ENCODE results near the gene PPP1R9B. TPM values are rescaled to one million over a fixed set of nuclear protein-coding genes. Genes with fewer than 3 reads are reported as not detected.

The PPP1R9B gene
- total and polyA plus RNA-seq, 2 donors = 26.8 to 47.9 TPM

GRCh38 chr17:50118076-50118827 is 32.2 kb downstream of the PPP1R9B start:
- peaks cover 2 to 4% of the 10 kb centered on the region in 2 donors for H3K4me1 ChIP-seq (ENCODE audit: control insufficient read depth in 2 of 2, insufficient read depth in 2 of 2, low read length in 2 of 2)
- H3K9me3 ChIP-seq (ENCODE audit: control insufficient read depth in 2 of 2, insufficient read depth in 1 of 2, low read length in 1 of 2) = peaks cover 0 to 1% of the 10 kb centered on the region in 2 donors
- 91% methylated on average over 23 of the region's 23 CpGs for whole genome bisulfite sequencing
- no peak for DNase-seq (ENCODE audit: low read depth in 6 of 9, low spot score in 9 of 9)
- H3K36me3 ChIP-seq (ENCODE audit: control insufficient read depth in 2 of 2, insufficient read depth in 2 of 2, low read length in 1 of 2) = no peaks in the 10 kb centered on the region
- no peak overlapping the region for H3K4me3 ChIP-seq (ENCODE audit: low read length in 2 of 2)
- H3K27me3 ChIP-seq (ENCODE audit: control insufficient read depth in 2 of 2, insufficient read depth in 1 of 2, low read length in 1 of 2) = peaks cover 29 to 68% of the 10 kb centered on the region in 2 donors
- H3K27ac ChIP-seq (ENCODE audit: low read depth in 1 of 2, low read length in 1 of 2) = no peak overlapping the region

- H3K27me3 ChIP-seq (ENCODE audit: control insufficient read depth in 2 of 2, insufficient read depth in 1 of 2, low read length in 1 of 2) = peaks cover 28 to 61% of the 10 kb centered on the region in 2 donors
- no peak overlapping the region for H3K27ac ChIP-seq (ENCODE audit: low read depth in 1 of 2, low read length in 1 of 2)
- peak overlapping the region in 1 of 2 donors; percentile 29 for H3K4me3 ChIP-seq (ENCODE audit: low read length in 2 of 2)
- WGBS = 3% methylated on average over 64 of the region's 64 CpGs
- H3K36me3 ChIP-seq (ENCODE audit: control insufficient read depth in 2 of 2, insufficient read depth in 2 of 2, low read length in 1 of 2) = no peaks in the 10 kb centered on the region
- peaks cover 2 to 4% of the 10 kb centered on the region in 2 donors for H3K4me1 ChIP-seq (ENCODE audit: control insufficient read depth in 2 of 2, insufficient read depth in 2 of 2, low read length in 2 of 2)
- peak in 4 of 9 donors; percentile 29 to 68 (median 58) for DNase-seq (ENCODE audit: low read depth in 6 of 9, low spot score in 9 of 9)
- peaks cover 0 to 1% of the 10 kb centered on the region in 2 donors for H3K9me3 ChIP-seq (ENCODE audit: control insufficient read depth in 2 of 2, insufficient read depth in 1 of 2, low read length in 1 of 2)
Measured at GRCh38 chr17:50117202-50118051, 33.0 kb downstream of the PPP1R9B start.

- Histone ChIP-seq H3K27ac (ENCODE audit: low read depth in 1 of 2, low read length in 1 of 2) (no peak overlapping the region), H3K9me3 (ENCODE audit: control insufficient read depth in 2 of 2, insufficient read depth in 1 of 2, low read length in 1 of 2) (peaks cover 0 to 1% of the 10 kb centered on the region in 2 donors), H3K27me3 (ENCODE audit: control insufficient read depth in 2 of 2, insufficient read depth in 1 of 2, low read length in 1 of 2) (peaks cover 28 to 57% of the 10 kb centered on the region in 2 donors), H3K4me3 (ENCODE audit: low read length in 2 of 2) (no peak overlapping the region), H3K4me1 (ENCODE audit: control insufficient read depth in 2 of 2, insufficient read depth in 2 of 2, low read length in 2 of 2) (peaks cover 2 to 4% of the 10 kb centered on the region in 2 donors), H3K36me3 (ENCODE audit: control insufficient read depth in 2 of 2, insufficient read depth in 2 of 2, low read length in 1 of 2) (peaks cover 2 to 4% of the 10 kb centered on the region in 2 donors)
- 65% methylated on average over 17 of the region's 17 CpGs for WGBS
- no peak for DNase-seq (ENCODE audit: low read depth in 6 of 9, low spot score in 9 of 9)
Measured at GRCh38 chr17:50115756-50116155, 34.7 kb downstream of the PPP1R9B start.

GRCh38 chr17:50114849-50115357 is 35.6 kb downstream of the PPP1R9B start:
- Histone ChIP-seq H3K36me3 (ENCODE audit: control insufficient read depth in 2 of 2, insufficient read depth in 2 of 2, low read length in 1 of 2) (peaks cover 4 to 11% of the 10 kb centered on the region in 2 donors), H3K27me3 (ENCODE audit: control insufficient read depth in 2 of 2, insufficient read depth in 1 of 2, low read length in 1 of 2) (peaks cover 26 to 52% of the 10 kb centered on the region in 2 donors), H3K9me3 (ENCODE audit: control insufficient read depth in 2 of 2, insufficient read depth in 1 of 2, low read length in 1 of 2) (peaks cover 0 to 1% of the 10 kb centered on the region in 2 donors), H3K27ac (ENCODE audit: low read depth in 1 of 2, low read length in 1 of 2) (no peak overlapping the region), H3K4me1 (ENCODE audit: control insufficient read depth in 2 of 2, insufficient read depth in 2 of 2, low read length in 2 of 2) (peaks cover 2 to 4% of the 10 kb centered on the region in 2 donors), H3K4me3 (ENCODE audit: low read length in 2 of 2) (no peak overlapping the region)
- 38% methylated on average over 6 of the region's 6 CpGs for WGBS
- DNase-seq (ENCODE audit: low read depth in 6 of 9, low spot score in 9 of 9) = peak in 2 of 9 donors; percentile 35 to 61

GRCh38 chr17:50114401-50114800 is 36.1 kb downstream of the PPP1R9B start:
- WGBS = 89% methylated on average over 4 of the region's 4 CpGs
- Histone ChIP-seq H3K4me3 (ENCODE audit: low read length in 2 of 2) (no peak overlapping the region), H3K4me1 (ENCODE audit: control insufficient read depth in 2 of 2, insufficient read depth in 2 of 2, low read length in 2 of 2) (peaks cover 2 to 4% of the 10 kb centered on the region in 2 donors), H3K27me3 (ENCODE audit: control insufficient read depth in 2 of 2, insufficient read depth in 1 of 2, low read length in 1 of 2) (peaks cover 24 to 49% of the 10 kb centered on the region in 2 donors), H3K9me3 (ENCODE audit: control insufficient read depth in 2 of 2, insufficient read depth in 1 of 2, low read length in 1 of 2) (peaks cover 0 to 1% of the 10 kb centered on the region in 2 donors), H3K36me3 (ENCODE audit: control insufficient read depth in 2 of 2, insufficient read depth in 2 of 2, low read length in 1 of 2) (peaks cover 6 to 16% of the 10 kb centered on the region in 2 donors), H3K27ac (ENCODE audit: low read depth in 1 of 2, low read length in 1 of 2) (no peak overlapping the region)
- DNase-seq (ENCODE audit: low read depth in 6 of 9, low spot score in 9 of 9) = no peak

GRCh38 chr17:50113624-50114320 is 36.7 kb downstream of the PPP1R9B start:
- no peak for DNase-seq (ENCODE audit: low read depth in 6 of 9, low spot score in 9 of 9)
- Histone ChIP-seq H3K27me3 (ENCODE audit: control insufficient read depth in 2 of 2, insufficient read depth in 1 of 2, low read length in 1 of 2) (peaks cover 18 to 42% of the 10 kb centered on the region in 2 donors), H3K4me3 (ENCODE audit: low read length in 2 of 2) (no peak overlapping the region), H3K9me3 (ENCODE audit: control insufficient read depth in 2 of 2, insufficient read depth in 1 of 2, low read length in 1 of 2) (peaks cover 0 to 1% of the 10 kb centered on the region in 2 donors), H3K4me1 (ENCODE audit: control insufficient read depth in 2 of 2, insufficient read depth in 2 of 2, low read length in 2 of 2) (peaks cover 2 to 4% of the 10 kb centered on the region in 2 donors), H3K27ac (ENCODE audit: low read depth in 1 of 2, low read length in 1 of 2) (no peak overlapping the region), H3K36me3 (ENCODE audit: control insufficient read depth in 2 of 2, insufficient read depth in 2 of 2, low read length in 1 of 2) (peaks cover 10 to 22% of the 10 kb centered on the region in 2 donors)
- 92% methylated on average over 7 of the region's 7 CpGs for WGBS

- H3K4me1 ChIP-seq (ENCODE audit: control insufficient read depth in 2 of 2, insufficient read depth in 2 of 2, low read length in 2 of 2) = peaks cover 2 to 3% of the 10 kb centered on the region in 2 donors
- no peak overlapping the region for H3K27ac ChIP-seq (ENCODE audit: low read depth in 1 of 2, low read length in 1 of 2)
- H3K27me3 ChIP-seq (ENCODE audit: control insufficient read depth in 2 of 2, insufficient read depth in 1 of 2, low read length in 1 of 2) = peaks cover 15 to 32% of the 10 kb centered on the region in 2 donors
- H3K4me3 ChIP-seq (ENCODE audit: low read length in 2 of 2) = no peak overlapping the region
- 97% methylated on average over 17 of the region's 17 CpGs for WGBS
- no peak for DNase-seq (ENCODE audit: low read depth in 6 of 9, low spot score in 9 of 9)
- peaks cover 19 to 33% of the 10 kb centered on the region in 2 donors for H3K36me3 ChIP-seq (ENCODE audit: control insufficient read depth in 2 of 2, insufficient read depth in 2 of 2, low read length in 1 of 2)
- peaks cover 0 to 1% of the 10 kb centered on the region in 2 donors for H3K9me3 ChIP-seq (ENCODE audit: control insufficient read depth in 2 of 2, insufficient read depth in 1 of 2, low read length in 1 of 2)
Measured at GRCh38 chr17:50112694-50113093, 37.8 kb downstream of the PPP1R9B start.

GRCh38 chr17:50111673-50112655 is 38.5 kb downstream of the PPP1R9B start:
- Histone ChIP-seq H3K9me3 (ENCODE audit: control insufficient read depth in 2 of 2, insufficient read depth in 1 of 2, low read length in 1 of 2) (no peaks in the 10 kb centered on the region), H3K36me3 (ENCODE audit: control insufficient read depth in 2 of 2, insufficient read depth in 2 of 2, low read length in 1 of 2) (peaks cover 21 to 40% of the 10 kb centered on the region in 2 donors)
- no peak for DNase-seq (ENCODE audit: low read depth in 6 of 9, low spot score in 9 of 9)

More at GRCh38 chr17:50111673-50112655, 38.5 kb downstream of the PPP1R9B start:
- 92% methylated on average over 14 of the region's 14 CpGs for WGBS
- H3K27ac ChIP-seq (ENCODE audit: low read depth in 1 of 2, low read length in 1 of 2) = no peak overlapping the region
- peaks cover 8 to 25% of the 10 kb centered on the region in 2 donors for H3K27me3 ChIP-seq (ENCODE audit: control insufficient read depth in 2 of 2, insufficient read depth in 1 of 2, low read length in 1 of 2)
- no peak overlapping the region for H3K4me3 ChIP-seq (ENCODE audit: low read length in 2 of 2)
- H3K4me1 ChIP-seq (ENCODE audit: control insufficient read depth in 2 of 2, insufficient read depth in 2 of 2, low read length in 2 of 2) = peaks cover 0 to 2% of the 10 kb centered on the region in 2 donors
